NCI-H2171 (cell line): ENCODE data around the gene TAF5L.
"Not testable (repeated sequence)": the region's sequence is repeated elsewhere in the genome, so short reads cannot be mapped to it uniquely, and the experiment has no call there.

ENCODE experiments used
- DNase-seq: peaks from one replicate; lab custom pipeline; 2025; lab: John Stamatoyannopoulos, UW

Gene TAF5L

GRCh38 chr1:229642376-229642775, 16.5 kb upstream of the TAF5L start:
- DNase-seq, result no peak

DNA sequence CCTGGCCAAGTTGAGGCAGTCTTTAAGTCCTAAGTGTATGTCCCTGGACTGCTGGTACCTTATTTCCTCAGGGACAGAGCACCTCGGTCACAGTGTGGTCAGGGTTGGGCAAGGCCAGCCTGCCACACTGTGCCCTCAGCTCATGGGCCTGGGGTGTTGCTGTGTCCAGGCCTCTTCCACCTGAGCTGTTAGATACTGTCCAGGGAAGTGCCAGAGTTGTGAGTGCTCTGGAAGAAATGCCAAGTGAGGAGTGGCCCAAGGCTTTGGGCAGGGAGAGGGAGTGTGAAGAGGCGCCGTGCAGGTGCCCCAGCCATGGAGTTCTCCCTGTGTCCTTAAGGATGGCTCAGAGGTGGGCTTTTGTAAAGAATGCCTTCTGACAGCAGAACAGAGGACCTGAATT, 15.4 kb upstream of the TAF5L start:
- DNase-seq, result no peak

DNA sequence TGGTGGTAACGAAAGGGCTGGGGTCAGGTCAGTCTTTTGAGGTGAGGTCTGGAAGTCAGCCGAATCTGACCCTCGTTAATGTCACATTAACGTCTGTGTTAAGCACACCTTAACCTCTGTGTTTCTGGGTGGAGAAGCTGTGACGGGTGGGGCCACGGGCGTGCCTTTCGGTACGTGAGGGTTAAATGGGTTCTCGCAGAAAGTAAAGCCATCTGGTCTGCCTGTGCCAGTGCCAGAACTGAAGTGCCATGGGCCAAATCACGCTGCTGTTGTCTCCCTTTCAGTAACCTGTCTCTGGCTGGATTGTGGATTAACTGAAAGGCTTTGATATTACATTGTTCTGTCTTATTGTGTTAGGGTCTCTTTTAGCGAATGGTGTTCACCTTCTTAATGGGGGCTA, 14.5 kb upstream of the TAF5L start:
- DNase-seq, result peak; percentile 46

DNA sequence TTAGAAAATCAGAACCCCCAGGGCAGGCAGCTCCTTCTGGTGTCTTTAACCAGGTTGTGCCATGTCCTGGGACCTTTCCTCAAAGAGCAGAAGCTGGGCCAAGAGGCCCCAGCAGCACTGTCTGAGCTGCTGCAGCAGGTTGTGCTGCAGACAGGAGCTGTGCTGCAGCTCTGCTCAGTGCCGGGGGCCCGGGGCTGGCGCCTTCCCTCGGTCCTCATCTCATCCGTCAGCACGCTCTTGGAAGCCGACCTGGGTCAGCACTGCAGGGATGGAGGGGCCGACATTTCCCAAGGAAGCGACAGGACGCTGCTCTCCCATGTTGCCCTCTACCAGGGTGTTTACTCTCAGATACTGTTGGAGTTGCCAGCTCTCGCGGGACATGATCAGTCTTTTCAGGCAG, 11.8 kb upstream of the TAF5L start:
- no peak for DNase-seq

DNA sequence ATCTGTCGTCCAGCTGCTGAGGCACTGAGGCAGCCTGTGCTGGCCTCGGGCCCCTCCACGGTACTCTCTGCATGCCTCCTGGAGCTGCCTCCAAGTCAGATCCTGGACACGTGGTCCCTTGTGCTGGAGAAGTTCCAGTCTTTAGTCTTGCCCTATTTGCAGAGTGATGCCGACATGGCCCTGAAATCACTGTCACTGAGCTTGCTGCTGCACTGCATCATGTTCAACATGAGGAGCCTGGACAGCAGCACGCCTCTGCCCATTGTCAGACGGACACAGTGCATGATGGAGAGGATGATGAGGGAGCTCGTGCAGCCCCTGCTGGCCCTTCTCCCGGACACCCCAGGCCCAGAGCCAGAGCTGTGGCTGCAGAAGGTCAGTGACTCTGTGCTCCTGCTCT, 10.1 kb upstream of the TAF5L start:
- DNase-seq, result no peak

GRCh38 chr1:229631966-229632365, 6.0 kb upstream of the TAF5L start:
- no peak for DNase-seq

DNA sequence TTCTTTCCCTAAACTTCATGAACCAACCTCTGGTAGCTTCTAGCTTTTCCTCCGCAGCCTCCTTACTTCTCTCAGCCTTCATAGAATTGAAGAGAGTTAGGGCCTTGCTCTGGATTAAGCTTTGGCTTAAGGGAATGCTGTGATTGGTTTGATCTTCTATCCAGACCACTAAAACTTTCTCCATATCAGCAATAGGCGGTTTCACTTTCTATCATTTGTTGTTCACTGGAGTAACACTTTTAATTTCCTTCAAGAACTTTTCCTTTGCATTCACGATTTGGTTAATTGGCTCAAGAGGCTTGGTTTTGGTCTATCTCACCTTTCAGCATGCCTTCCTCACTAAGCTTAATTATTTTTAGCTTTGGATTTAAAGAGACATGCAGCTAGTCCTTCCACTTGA, 5.2 kb upstream of the TAF5L start:
- no peak for DNase-seq

DNA sequence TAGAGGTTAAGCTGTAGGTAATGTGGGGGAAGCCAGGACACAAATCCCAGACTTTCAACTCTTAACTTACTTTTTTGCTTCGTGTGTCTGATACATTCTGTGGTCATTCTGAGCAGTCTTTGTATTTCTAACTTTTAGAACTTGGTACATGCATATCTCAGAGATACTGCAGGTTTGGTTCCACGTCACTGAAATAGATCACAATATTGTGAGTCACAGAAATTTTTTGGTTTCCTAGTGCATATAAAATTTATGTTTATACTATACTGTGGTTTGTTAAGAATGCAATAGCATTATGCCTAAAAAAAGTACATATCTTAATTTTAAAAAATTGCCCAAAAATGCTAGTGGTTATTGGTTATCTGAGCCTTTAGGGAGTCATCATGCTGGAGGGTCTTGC, 3.3 kb upstream of the TAF5L start:
- DNase-seq, result no peak

DNA sequence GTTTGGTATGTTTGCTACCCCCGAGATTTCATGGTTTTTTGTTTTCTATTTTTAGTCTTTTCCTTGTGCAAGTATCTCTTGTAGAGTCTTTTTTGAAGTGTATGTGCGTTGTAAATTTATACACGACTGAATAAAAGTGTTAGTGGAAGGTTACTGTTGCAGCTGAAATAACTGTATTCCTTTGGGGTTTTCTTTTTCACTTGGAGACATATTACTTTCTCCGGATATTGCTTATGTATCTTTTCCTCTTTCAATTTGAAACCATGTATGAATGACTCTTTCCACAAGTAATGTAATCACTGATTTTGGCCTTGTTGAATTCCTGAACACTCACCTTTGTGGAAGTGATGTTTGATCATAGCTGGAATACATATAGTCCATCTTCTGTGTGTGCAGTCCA, 1.1 kb upstream of the TAF5L start:
- no peak for DNase-seq

- peak; percentile 64 for DNase-seq
Measured at GRCh38 chr1:229625071-229625914, 629 bp downstream of the TAF5L start.

DNA sequence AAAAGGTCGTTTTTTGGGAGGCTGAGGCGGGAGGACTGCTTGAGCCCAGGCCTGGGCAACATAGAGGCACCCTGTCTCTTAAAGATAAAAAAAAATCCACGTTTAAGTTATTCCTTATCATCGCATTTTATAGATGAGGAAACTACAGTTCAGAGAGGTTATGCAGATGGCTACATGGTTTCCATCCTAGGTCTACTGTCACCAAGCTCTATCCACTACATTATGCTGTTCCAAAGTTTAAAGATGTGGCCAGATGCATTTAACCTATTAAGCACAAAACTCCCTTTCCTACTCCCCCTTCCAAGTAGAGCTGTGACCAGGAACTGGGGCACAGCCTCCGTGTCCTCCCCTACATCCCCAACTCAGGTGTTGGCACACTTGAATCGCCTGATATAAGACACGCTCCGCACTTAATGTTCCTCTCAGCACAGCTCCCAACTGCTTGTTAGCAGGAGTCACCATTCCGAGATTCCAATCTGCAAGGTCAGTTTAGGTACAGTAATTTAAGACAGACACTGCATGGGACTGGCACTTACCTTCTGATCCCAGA, 1.3 kb downstream of the TAF5L start:
- DNase-seq, result no peak

- DNase-seq, result no peak
Measured at GRCh38 chr1:229623838-229624237, 2.1 kb downstream of the TAF5L start.

- no peak for DNase-seq
Measured at GRCh38 chr1:229623225-229623624, 2.7 kb downstream of the TAF5L start.

DNA sequence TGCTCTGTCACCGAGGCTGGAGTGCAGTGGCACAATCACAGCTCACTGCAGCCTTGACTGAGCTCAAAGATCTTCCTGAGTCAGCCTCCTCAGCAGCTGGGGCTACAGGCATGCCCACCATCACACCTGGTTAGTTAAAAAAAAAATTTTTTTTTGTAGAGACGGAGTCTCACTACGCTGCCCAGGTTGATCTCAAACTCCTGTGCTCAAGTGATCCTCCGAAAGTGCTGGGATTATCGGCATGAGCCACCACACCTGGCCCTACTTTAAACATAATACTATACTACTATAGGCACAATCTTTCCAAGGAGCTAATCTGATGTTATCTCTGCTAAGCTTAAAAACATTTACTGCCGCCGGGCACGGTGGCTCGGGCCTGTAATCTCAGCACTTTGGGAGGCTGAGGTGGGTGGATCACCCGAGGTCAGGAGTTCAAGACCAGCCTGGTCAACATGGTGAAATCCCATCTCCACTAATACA, 3.2 kb downstream of the TAF5L start:
- DNase-seq, result not testable (repeated sequence)

- no peak for DNase-seq
Measured at GRCh38 chr1:229621663-229622062, 4.3 kb downstream of the TAF5L start.

GRCh38 chr1:229620876-229621275, 5.0 kb downstream of the TAF5L start:
- no peak for DNase-seq

- DNase-seq, result no peak
Measured at GRCh38 chr1:229619614-229620013, 6.3 kb downstream of the TAF5L start.

DNA sequence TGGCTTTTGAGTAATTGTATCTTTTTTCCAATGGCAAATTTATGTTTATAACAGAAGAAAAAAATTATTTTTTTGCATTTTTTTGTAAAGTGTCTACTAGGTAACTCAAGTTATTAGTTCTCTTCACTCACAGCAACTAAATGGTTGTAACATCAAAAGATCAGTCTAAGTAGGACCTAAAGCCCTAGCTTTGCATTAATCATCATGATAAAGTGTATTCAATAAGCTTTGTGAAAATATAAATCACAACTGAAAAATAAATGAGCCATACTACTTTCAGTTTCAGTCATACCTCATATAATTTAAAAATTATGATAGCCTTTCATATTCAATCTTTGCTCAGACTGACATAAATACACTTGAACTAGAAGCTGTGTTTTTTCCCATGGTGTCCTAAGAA, 6.9 kb downstream of the TAF5L start:
- DNase-seq, result no peak

DNA sequence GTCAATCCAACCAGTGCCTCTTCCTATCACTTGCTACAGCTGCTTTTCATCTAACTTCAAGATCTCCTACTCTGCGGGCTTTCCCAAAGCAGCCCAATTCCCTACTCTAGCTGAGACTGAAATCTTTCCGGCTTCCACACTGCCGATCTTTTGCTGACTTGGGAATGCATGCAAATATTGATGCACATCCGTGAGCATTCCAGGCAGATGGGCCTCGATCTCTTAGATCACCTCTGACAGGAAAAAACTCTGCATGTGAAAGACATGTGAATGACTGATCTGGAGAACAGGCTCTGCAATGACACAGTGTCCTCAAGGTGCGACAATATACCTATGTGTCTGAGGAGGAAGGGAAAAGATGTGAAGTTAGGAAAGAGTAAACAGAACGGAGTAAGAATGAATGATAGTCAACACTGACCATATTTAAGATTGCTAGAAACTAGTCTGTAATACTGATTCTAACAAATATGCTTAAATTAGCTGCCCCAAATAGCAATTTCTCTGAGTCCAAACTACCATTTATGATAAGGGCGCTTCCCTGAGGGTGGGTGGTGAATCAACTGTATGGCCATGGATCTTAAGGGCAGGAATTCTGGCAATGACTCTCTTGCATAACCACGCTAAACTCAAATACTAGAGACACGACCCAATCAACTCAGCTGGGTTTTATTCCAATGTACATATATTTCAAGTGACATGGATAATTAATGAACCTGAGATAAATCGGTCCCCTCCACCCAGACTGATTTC, 8.4 kb downstream of the TAF5L start:
- DNase-seq, result no peak

GRCh38 chr1:229614701-229615100, 11.2 kb downstream of the TAF5L start:
- DNase-seq, result no peak

- DNase-seq, result no peak
Measured at GRCh38 chr1:229613938-229614337, 12.0 kb downstream of the TAF5L start.

DNA sequence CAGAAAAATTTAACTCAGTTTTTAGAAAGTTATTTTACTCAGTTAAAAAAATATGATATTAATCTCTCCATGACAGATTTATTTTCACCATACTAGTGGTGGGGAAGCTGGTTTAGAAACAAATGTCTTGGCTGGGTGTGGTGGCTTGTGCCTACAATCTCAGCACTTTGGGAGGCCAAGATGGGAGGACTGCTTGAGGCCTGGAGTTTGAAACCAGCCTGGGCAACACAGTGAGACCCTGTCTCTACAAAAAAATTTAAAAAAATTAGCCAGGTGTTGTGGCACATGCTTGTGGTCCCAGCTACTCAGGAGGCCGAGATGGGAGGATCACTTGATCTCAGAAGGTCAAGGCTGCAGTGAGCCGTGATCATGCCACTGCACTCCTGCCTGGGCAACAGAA, 17.3 kb downstream of the TAF5L start:
- no peak for DNase-seq

GRCh38 chr1:229607370-229607769, 18.6 kb downstream of the TAF5L start:
- no peak for DNase-seq
